GM19023 (cell line): ENCODE data around the gene SNX10.
A peak's percentile ranks its signal among the peaks of the same experiment; 100 is the strongest.

Experiments used
- ATAC-seq: cut with Tn5 transposase; IDR thresholded peaks from one replicate; pipeline ENCODE4 v1.9.1; 2021; ENCODE audit warnings: mild to moderate bottlenecking, moderate library complexity; ENCODE audit not compliant: unreplicated experiment

SNX10 gene

DNA sequence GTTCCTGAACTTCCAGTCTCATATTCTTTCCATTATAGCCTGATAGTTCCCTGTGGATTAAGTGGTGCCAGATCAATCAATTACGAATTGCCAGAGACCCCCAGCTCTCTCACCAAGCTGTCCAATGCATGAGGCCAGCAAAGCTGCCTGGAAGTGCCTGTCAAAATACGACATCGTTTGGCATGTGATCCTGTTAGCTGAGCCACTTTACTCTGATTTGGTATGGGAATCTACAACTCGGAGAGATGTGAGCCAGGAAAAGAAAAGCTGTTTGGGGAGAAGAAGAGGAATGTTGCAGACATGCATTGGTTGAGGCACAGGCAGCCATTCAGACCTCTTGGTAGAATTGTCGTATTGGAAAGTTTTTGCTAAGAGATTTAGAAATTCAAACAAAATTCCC is 3.9 kb downstream of the SNX10 start:
- ATAC-seq = no peak

GRCh38 chr7:26298472-26299058 is 6.9 kb downstream of the SNX10 start:
- ATAC-seq = no peak

DNA sequence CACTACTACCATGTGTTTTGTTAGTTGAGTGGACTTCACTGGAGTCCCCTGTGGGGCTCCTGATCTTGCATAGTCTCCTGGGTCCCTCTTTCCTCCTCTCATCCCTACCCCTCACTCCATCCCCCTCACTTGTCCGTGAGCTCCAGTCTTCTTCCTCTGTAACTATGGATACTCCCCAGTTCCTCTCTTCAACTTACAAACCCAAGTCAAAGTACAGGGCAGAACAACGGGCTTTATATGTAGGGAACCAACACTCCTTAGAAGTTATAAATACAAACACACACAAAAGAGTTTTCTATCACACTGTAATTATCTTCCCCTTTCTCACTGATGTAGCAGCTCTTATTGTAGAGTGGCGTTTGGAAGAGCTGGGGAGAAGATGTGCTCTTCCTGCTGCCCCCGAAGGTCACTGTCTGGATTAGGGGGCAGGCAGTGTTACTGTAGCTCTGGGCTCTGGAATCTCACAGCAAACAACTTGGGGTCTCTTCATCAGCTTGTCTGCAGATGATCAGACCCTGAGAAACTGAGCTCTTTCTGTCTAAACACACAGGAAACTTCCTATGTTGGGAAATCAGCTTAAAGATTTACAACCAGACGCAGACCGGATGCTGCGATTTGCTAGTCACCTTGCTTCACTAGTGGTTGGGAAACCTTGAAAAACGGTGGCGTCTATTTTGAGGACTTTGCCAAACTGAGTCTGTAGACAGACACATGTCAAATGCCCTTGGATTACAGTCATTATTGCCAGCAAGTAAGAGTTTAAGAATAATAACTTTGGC is 13.6 kb downstream of the SNX10 start:
- no peak for ATAC-seq

DNA sequence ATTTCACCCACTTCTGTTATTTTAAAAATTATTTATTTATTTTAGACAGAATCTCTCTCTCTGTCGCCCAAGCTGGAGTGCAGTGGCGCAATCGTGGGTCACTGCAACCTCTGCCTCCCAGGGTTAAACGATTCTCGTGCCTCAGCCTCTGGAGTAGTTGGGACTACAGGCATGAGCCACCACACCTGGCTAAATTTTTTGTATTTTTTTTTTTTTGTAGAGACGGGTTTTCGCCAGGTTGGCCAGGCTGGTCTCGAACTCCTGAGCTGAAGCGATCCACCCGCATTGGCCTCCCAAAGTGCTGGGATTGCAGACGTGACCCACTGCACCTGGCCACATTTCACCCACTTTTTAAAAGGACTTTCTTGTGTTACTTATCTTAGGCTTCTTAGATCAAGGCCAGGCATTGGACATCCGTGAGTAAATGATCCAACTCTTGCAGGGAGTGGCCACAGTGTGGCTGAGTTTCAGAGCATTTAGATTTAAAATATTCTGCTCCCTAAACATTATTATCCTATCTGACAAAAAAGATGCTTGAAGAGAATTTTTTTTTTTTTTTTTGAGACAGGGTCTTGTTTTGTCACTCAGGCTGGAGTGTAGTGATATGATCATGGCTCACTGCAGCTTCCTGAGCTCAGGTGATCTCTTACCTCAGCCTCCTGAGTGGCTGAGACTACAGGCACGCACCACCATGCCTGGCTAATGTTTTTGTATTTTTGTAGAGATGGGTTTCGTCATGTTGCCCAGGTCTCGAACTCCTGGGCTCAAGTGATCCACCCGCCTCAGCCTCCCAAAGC is 14.4 kb downstream of the SNX10 start:
- no peak for ATAC-seq

GRCh38 chr7:26306790-26307189 is 15.1 kb downstream of the SNX10 start:
- no peak for ATAC-seq

DNA sequence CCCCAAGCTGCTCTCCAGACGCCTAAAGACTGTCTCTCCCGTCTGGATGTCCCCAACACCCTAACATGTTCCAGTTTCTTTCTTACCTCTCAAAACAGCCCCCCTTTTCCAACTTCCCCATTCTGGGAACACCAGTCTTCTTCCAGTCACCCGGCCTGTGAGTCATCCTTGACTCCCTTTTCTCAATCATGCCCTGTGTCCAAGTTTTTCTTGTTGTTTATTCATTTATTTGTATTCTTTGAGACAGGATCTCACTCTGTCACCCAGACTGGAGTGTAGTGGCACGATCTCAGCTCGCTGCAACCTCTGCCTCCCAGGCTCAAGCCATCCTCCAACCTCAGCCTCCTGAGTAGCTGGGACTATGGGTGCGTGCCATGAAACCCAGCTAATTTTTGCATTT is 15.6 kb downstream of the SNX10 start:
- no peak for ATAC-seq

DNA sequence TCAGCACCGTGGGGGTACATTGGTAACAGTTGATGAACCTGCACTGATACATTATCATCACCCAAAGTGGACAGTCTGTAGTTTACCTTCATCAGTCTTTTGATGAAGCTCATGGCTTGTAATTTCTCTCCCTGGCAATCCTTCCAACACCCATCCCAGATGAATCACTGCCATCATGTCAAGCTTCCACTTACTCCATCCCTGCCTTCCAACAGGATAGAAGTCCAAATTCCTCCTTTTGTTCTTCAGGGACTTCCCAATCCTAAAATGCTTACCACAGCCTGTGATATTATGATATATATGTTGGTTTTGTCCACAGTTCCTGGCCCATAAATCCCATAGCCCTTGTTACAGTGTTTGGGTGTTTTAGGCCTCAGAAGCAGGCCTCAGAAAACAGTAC is 16.1 kb downstream of the SNX10 start:
- no peak for ATAC-seq

GRCh38 chr7:26308551-26308950 is 16.9 kb downstream of the SNX10 start:
- no peak for ATAC-seq

- no peak for ATAC-seq
These were observed 17.4 kb downstream of the SNX10 start for GRCh38 chr7:26309089-26309488.

DNA sequence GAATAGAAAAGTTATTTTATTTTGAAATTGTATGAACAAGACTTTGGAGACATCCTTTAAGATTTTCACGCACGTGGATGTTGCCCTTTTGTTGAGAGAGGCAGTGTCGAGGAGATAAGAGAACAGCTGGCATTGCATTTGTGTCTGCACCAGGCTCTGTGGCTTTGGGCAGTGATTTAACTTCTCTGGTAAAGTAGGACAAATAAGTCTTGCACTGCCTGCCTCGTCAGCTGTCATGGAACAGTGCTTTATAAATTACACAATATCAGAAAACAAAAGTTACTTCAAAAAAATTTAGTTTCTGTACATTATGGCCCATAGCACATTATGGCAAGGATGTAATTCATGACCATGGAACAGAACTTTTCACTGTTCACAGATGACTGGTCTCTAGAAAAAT is 20.1 kb downstream of the SNX10 start:
- no peak for ATAC-seq

- no peak for ATAC-seq
These were observed 25.5 kb downstream of the SNX10 start for GRCh38 chr7:26317211-26317610.

- no peak for ATAC-seq
These were observed 27.3 kb downstream of the SNX10 start for GRCh38 chr7:26318921-26319320.

DNA sequence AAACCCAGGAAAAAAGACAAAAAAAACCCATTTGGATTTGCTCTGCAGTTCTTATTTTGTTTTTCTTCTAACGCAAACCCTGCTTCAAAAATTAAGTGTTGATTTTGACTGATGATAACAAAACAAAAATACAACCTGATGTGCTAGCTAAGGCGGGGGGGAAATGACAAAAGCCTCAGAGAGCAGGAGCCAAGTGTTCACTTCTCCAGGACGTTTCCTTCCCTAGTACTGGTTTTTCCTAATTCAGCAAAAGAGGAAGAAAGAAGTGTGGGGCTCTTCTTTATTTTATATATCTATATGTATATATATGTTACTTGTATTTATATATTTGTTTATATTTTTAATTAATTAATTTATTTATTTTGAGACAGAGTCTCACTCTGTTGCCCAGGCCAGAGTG is 28.0 kb downstream of the SNX10 start:
- no peak for ATAC-seq

DNA sequence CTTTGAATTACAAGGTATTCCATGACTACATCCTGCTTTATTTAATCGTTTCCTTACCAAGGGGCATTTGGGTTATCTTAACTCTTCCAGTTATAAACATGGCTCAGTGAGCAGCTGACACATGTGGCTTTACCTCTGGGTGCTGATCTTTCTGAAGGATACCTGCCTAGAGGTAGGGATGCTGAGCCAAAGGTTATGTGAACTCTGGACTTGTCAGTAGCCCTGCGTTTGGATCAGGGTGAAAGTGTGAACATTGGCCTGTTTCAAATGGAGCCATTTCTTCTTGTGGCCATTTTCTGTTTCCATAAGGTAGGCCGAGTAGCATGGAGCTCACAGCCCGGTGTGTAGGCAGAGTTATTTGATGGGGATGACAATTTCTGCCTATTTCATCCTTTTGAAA is 29.2 kb downstream of the SNX10 start:
- no peak for ATAC-seq

DNA sequence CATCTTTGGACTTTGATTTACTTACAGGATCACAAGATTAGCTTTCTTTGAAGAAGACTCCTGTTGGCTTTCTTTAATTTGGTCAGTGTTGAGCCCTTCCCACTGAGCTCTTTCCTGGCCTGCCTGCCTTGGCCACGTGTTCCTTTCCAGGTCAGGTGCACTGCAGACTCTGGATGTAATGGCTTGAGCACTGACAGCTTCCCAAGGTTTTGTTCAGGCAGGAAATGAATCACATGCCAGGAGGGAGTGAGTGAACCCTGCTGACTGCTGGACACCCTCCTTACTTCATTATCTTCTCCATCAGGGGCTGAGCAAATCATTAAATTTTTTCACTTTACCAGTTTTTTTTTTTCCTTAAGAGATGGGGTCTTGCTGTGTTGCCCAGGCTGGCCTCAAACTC is 29.8 kb downstream of the SNX10 start:
- no peak for ATAC-seq

GRCh38 chr7:26326211-26326610 is 34.5 kb downstream of the SNX10 start:
- no peak for ATAC-seq

DNA sequence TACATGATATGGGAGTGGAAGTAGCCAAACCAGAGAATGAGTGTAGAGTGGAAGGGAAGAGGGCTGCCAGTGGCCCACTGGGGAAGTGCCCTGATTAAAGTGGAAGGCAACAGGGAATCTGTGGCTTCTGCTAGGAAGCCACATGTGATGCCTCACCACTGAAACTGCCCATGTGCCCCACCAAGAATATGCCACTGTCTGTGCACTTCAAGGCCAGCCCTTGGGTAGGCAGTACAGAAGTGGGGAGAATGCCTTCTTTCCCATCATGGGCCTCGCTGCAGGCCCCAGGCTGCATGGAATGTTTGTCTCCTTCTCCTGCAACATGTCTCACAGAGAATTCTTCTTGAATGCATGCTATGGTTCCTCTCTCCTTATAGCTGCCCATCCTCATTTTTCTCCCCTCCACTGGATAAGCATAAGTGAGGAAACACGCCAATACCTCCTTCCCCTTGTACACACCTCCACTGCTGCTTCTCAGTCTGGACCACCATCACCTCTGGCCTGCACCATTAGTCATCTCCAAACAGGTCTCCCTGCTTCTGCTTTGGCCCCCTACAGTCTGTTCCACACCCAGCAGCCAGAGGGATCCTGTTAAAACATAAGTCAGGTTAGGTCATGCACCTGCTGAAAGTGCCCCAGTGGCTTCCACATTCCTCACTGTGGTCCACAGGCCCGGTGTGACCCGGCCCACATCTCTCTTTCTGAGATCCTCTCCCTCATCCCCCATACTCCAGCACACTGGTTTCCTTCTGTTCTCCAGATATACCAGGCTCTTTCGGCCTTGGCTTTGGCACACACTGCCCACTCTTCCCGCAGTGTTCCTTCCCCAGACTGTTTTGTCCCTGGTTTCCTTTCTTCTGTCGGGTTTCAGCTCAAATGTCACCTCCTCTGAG is 37.1 kb downstream of the SNX10 start:
- no peak for ATAC-seq

DNA sequence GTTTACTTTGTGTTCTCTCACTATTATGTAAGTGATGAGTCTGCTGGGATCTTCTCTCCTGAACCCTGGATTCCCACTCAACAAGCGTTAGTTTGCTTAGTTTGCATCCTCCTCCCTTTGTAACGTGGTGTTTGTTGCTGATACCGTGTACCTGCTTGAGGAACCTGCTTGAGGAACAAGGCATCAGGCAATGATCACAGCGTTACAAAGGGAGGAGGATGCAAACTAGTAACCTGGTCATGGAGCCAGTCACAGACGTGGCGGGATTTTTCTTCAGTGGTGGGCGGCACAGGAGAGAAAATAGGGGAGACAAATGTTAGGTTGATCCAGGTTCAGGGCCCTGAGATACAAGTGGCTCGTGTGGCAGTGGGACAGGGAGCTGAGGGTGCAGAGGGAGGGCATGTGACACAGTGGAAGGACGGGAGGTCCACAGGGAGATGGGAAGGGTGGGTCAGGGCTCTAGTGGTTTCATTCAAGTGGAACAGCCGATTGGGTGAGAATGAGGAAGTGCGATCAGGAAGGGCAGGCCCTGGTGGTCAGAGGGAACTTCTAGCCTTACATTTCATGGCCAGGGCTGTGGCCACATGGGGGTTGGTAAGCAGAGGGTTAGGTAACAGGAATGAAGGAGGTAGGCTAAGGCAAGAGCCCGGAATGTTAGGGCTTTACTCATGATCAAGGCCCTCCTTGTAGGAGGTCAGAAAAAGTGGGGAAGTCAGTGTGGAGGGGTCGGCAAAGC is 38.0 kb downstream of the SNX10 start:
- peak; percentile 66 for ATAC-seq

DNA sequence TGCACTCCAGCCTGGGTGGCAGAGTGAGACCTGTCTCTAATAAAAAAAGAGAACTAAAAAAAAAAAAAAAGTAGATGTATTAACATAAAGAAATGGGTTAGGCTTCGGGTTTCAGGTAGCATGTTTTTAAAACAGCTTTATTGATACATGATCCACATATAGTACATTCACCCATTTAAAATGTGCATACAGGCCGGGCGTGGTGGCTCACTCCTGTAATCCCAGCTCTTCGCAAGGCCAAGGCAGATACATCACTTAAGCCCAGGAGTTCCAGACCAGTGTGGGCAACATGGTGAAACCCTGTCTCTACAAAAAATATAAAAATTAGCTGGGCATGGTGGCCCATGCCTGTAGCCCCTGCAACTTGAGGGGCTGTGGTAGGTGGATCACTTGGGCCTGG is 39.5 kb downstream of the SNX10 start:
- no peak for ATAC-seq

DNA sequence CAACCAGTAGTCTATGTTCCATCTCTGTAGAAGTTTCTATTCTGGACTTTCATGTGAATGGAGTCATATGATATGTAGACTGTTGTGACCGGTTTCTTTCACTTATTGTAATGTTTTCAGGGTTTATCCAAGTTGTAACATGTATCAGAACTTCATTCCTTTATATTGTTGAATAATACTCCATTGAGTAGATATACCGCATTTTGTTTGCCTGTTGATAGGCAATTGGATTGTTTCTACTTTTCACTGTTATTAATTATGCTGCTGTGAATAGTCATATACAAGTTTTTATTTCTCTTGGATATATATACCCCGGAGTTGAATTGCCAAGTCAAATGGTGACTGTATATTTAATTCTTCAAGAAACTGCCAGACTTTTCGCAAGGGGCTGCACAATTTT is 40.1 kb downstream of the SNX10 start:
- ATAC-seq = no peak
